Ovary (tissue), 3 donors: ENCODE data around the gene KHDRBS2.

Experiments
- EP300 ChIP-seq: sonication (generic); formaldehyde crosslinking; IDR thresholded peaks from one replicate; pipeline ENCODE4 v1.6.1; 2017; ENCODE audit warnings: antibody characterized with exemption
- POLR2A ChIP-seq: fragments of 450-650 bp; IDR thresholded peaks from one replicate; pipeline ENCODE4 v1.6.1; 2017; ENCODE audit warnings: antibody characterized with exemption, mild to moderate bottlenecking, moderate library complexity
- TF ChIP-seq, protein P1 (sequence below), 3 donors: fragments of 450-650 bp in 2 of 3; fragments of 200-600 bp in 1 of 3; IDR thresholded peaks; one replicate each; pipeline versions ENCODE4 v1.5.1 to v1.8.0; 2016 to 2022; ENCODE audit warnings: antibody characterized with exemption in 3 of 3, mild to moderate bottlenecking in 1 of 3
- donor health status: DM: no; HTN: no; CAD: no.

DNA sequence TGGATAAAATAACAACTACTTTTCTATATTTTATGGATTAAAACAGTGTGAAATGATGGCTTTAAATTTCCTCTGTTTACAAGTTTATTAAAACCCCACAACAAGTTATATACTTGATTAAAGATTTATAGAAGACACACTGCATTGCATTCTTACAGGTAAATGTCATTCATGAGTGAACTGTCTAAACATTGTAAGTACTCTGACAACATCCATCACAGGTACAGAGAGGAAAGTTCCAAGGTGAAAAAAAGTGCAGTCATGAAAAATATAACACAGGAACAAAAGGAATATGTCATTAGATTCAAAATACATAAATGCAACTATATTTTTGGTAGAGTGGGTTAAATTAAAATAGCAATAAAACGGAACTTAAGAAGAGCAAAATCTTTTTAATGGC is 156.9 kb downstream of the KHDRBS2 start:
- TF ChIP-seq, protein P1, sequence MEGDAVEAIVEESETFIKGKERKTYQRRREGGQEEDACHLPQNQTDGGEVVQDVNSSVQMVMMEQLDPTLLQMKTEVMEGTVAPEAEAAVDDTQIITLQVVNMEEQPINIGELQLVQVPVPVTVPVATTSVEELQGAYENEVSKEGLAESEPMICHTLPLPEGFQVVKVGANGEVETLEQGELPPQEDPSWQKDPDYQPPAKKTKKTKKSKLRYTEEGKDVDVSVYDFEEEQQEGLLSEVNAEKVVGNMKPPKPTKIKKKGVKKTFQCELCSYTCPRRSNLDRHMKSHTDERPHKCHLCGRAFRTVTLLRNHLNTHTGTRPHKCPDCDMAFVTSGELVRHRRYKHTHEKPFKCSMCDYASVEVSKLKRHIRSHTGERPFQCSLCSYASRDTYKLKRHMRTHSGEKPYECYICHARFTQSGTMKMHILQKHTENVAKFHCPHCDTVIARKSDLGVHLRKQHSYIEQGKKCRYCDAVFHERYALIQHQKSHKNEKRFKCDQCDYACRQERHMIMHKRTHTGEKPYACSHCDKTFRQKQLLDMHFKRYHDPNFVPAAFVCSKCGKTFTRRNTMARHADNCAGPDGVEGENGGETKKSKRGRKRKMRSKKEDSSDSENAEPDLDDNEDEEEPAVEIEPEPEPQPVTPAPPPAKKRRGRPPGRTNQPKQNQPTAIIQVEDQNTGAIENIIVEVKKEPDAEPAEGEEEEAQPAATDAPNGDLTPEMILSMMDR (IDR thresholded peaks at IDR 0.05): no peak
- TF ChIP-seq EP300: no peak
- TF ChIP-seq POLR2A: no peak
